ENCODE measurements around the gene FARS2.

Gene FARS2

DNA sequence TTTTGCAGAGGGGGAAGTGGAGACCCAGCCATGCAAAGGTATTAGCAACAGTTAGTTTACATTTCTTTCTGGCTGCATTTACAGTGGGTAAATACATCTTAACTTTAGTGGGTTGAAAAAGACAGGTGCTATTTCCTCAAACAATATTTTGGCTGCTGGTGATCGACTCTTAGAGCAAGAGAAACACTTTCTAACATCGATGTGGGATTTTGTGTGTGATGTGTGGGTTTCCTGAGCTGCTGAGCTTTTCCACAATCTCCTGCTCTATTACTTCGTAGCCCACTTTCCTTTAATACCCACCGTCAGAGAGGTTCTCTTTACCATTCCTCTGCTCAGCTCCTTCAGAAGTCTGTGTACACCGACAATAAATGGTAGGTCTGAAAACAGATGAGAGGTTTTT is 406.4 kb downstream of the FARS2 start:
- TF ChIP-seq, protein P1, sequence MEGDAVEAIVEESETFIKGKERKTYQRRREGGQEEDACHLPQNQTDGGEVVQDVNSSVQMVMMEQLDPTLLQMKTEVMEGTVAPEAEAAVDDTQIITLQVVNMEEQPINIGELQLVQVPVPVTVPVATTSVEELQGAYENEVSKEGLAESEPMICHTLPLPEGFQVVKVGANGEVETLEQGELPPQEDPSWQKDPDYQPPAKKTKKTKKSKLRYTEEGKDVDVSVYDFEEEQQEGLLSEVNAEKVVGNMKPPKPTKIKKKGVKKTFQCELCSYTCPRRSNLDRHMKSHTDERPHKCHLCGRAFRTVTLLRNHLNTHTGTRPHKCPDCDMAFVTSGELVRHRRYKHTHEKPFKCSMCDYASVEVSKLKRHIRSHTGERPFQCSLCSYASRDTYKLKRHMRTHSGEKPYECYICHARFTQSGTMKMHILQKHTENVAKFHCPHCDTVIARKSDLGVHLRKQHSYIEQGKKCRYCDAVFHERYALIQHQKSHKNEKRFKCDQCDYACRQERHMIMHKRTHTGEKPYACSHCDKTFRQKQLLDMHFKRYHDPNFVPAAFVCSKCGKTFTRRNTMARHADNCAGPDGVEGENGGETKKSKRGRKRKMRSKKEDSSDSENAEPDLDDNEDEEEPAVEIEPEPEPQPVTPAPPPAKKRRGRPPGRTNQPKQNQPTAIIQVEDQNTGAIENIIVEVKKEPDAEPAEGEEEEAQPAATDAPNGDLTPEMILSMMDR (IDR thresholded peaks at IDR 0.05; ENCODE audit: unreplicated experiment in 3 of 3), result no peak
- Mint-ChIP-seq H3K9me3 (no peaks in the 10 kb centered on the region), H3K4me1 (peaks cover 27% of the 10 kb centered on the region), H3K27me3 (ENCODE audit: low read depth) (peaks cover 6% of the 10 kb centered on the region), H3K27ac (no peak overlapping the region), H3K36me3 (ENCODE audit: low read depth) (no peaks in the 10 kb centered on the region), H3K4me3 (no peak overlapping the region)

DNA sequence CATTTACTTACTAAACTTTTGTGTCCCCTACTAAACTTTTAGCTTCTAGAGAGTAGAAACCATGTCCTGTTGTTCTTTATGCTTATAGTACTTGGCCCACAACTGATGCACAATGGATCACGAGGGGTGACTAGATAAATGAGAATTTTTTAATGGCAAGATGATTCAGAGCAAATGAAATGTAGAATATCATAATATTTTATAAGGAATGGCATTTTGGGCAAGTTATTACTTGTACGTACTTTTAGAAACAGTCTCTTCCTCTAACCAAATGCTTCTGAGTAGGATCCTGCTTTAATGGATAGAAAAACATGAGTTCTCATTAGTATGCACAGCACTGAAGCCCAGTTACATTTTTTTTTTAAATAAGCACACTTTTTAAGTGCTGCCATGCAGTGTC is 409.1 kb downstream of the FARS2 start:
- no peaks in the 10 kb centered on the region for H3K36me3 Mint-ChIP-seq (ENCODE audit: low read depth)
- no peaks in the 10 kb centered on the region for H3K9me3 Mint-ChIP-seq
- TF ChIP-seq, protein P1 (IDR thresholded peaks at IDR 0.05; ENCODE audit: unreplicated experiment in 3 of 3), result no peak
- H3K4me3 Mint-ChIP-seq, result no peak overlapping the region
- H3K4me1 Mint-ChIP-seq, result peaks cover 39% of the 10 kb centered on the region
- peak overlapping the region; percentile 70 to 91 (median 90) for H3K27ac Mint-ChIP-seq
- peaks cover 6% of the 10 kb centered on the region for H3K27me3 Mint-ChIP-seq (ENCODE audit: low read depth)

GRCh38 chr6:5670811-5671561 is 409.7 kb downstream of the FARS2 start:
- TF ChIP-seq, protein P1 (IDR thresholded peaks at IDR 0.05; ENCODE audit: unreplicated experiment in 3 of 3), result no peak
- H3K4me1 Mint-ChIP-seq, result peaks cover 39% of the 10 kb centered on the region
- no peaks in the 10 kb centered on the region for H3K36me3 Mint-ChIP-seq (ENCODE audit: low read depth)
- peaks cover 6% of the 10 kb centered on the region for H3K27me3 Mint-ChIP-seq (ENCODE audit: low read depth)
- peak overlapping the region; percentile 70 to 91 (median 90) for H3K27ac Mint-ChIP-seq
- H3K4me3 Mint-ChIP-seq, result peak overlapping the region in 2 of 3 experiments; percentile 32 to 41
- H3K9me3 Mint-ChIP-seq, result no peaks in the 10 kb centered on the region

DNA sequence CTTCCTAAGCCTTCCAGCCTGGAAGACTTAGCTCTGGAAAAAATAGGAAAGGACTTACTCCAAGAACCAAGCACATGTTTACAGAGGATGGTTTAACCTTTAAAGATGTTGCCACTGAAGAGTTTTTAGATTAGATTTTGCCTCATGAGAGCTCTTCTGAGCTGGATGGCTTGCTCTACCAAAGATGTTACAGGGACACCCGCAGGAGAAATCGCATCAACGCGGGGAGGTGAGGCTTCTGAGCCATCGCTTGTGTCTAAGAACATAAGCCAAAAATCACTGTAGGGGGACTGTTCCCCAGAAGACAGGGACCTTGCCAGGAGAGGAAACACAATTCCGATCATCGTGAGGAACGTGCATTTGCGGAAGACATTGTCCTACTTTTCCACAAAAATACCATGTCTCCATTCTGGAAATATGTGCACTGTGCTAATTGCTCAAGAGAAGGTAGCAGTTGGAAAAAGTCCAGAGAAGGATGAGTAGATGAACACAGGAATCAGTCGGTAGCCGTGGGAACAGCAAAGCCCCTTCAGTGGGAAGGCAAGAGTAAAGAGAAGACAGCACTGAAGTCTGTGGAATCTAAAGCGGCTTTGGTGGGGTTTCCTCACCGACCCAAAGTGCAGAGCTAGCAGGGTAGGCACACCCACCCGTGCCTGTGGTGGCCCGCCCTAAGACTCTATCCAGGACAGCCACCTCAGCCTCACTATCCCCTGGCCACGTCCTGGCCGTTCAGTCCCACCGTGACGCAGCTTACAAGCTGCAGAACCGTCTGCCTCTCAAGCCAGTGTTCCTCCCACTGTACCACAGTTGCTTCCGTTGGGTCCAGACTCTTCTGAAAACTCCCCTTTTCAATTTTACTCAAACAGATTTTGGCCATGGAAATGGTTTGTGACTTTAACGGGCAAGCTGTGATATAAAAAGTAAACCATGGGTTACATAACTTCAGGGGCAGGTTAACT is 410.6 kb downstream of the FARS2 start:
- H3K4me3 Mint-ChIP-seq, result peak overlapping the region in 2 of 3 experiments; percentile 32 to 41
- TF ChIP-seq, protein P1 (IDR thresholded peaks at IDR 0.05; ENCODE audit: unreplicated experiment in 3 of 3), result no peak
- peaks cover 6% of the 10 kb centered on the region for H3K27me3 Mint-ChIP-seq (ENCODE audit: low read depth)
- no peaks in the 10 kb centered on the region for H3K9me3 Mint-ChIP-seq
- no peaks in the 10 kb centered on the region for H3K36me3 Mint-ChIP-seq (ENCODE audit: low read depth)
- peaks cover 39% of the 10 kb centered on the region for H3K4me1 Mint-ChIP-seq
- H3K27ac Mint-ChIP-seq, result peak overlapping the region; percentile 70 to 91 (median 90)

- peaks cover 6% of the 10 kb centered on the region for H3K27me3 Mint-ChIP-seq (ENCODE audit: low read depth)
- peak overlapping the region; percentile 14 to 18 (median 17) for H3K27ac Mint-ChIP-seq
- no peaks in the 10 kb centered on the region for H3K9me3 Mint-ChIP-seq
Measured at GRCh38 chr6:5672581-5673011, 411.3 kb downstream of the FARS2 start.

More at GRCh38 chr6:5672581-5673011, 411.3 kb downstream of the FARS2 start:
- TF ChIP-seq, protein P1 (IDR thresholded peaks at IDR 0.05; ENCODE audit: unreplicated experiment in 3 of 3), result no peak
- peak overlapping the region in 1 of 3 experiments; percentile 17 for H3K4me3 Mint-ChIP-seq
- peaks cover 39% of the 10 kb centered on the region for H3K4me1 Mint-ChIP-seq
- no peaks in the 10 kb centered on the region for H3K36me3 Mint-ChIP-seq (ENCODE audit: low read depth)
